Spleen (tissue), 7 donors: Measurements from ENCODE around the gene MSI2.

Experiments
- CTCF ChIP-seq, 11 experiments: fragments of 200-600 bp in 7 of 11; fragments of 450-650 bp in 4 of 11; sonication (generic) in 4 of 11; IDR thresholded peaks in 8 of 11; conservative IDR thresholded peaks in 3 of 11; 1 replicate in 7 of 11; 2 replicates in 4 of 11; pipeline versions ENCODE4 v1.4.0 to v1.8.0; 2016 to 2021; ENCODE audit warnings: antibody characterized with exemption in 11 of 11, inconsistent platforms in 4 of 11, mild to moderate bottlenecking in 1 of 11
- POLR2A ChIP-seq, 3 donors: fragments of 450-650 bp; IDR thresholded peaks; one replicate each; pipeline ENCODE4 v1.5.1; 2017; ENCODE audit warnings: antibody characterized with exemption in 3 of 3, mild to moderate bottlenecking in 1 of 3
- POLR2AphosphoS5 ChIP-seq, 3 donors: sonication (generic); formaldehyde crosslinking; IDR thresholded peaks; one replicate each; pipeline ENCODE4 v1.5.1; 2017; ENCODE audit warnings: antibody characterized with exemption in 3 of 3
- donor health status: DM: no; HTN: no; CAD: no; lungs with moderate emphysema.
- donor health status: DM: no; HTN: no; CAD: no.
- donor health status: DM: no; HTN: no; CAD: no.

- no peak for TF ChIP-seq POLR2A (IDR thresholded peaks at IDR 0.05)
- TF ChIP-seq CTCF (IDR thresholded peaks at IDR 0.05 in 8 of 11, conservative IDR thresholded peaks at IDR 0.05 in 3 of 11), result no peak
- no peak for TF ChIP-seq POLR2AphosphoS5 (IDR thresholded peaks at IDR 0.05)
Observed at GRCh38 chr17:57505841-57506773, 249.8 kb downstream of the MSI2 start.
